Astrocyte (in vitro differentiated cells and primary cell): ENCODE data around the gene SDK1. TPM values are rescaled to one million over a fixed set of nuclear protein-coding genes. Genes with fewer than 3 reads are reported as not detected.

ENCODE experiments used
- DNase-seq: peaks from one replicate; pipeline ENCODE4 v3.0.0-alpha.2; 2010; ENCODE audit warnings: low read depth
- FAIRE-seq: peaks from 2 replicates; lab custom pipeline; 2011; peaks lifted over from hg19 to GRCh38; lab: Jason Lieb, UNC
- H2AFZ ChIP-seq: 2 replicates; pipeline ENCODE4 v1.6.0; 2012; ENCODE audit warnings: low read depth, low read length, inconsistent platforms
- H3K27ac ChIP-seq: 2 replicates; pipeline ENCODE4 v1.5.1; 2011; ENCODE audit warnings: low read depth, low read length, inconsistent platforms
- H3K27me3 ChIP-seq: 2 replicates; pipeline ENCODE4 v1.6.0; 2011; ENCODE audit warnings: low read length, inconsistent platforms; ENCODE audit not compliant: insufficient read depth
- H3K36me3 ChIP-seq: 2 replicates; pipeline ENCODE4 v1.5.1; 2011; ENCODE audit warnings: low read length, inconsistent platforms; ENCODE audit not compliant: insufficient read depth
- H3K4me1 ChIP-seq: 2 replicates; pipeline ENCODE4 v1.5.1; 2011; ENCODE audit warnings: low read length, inconsistent platforms; ENCODE audit not compliant: insufficient read depth
- H3K4me2 ChIP-seq: 2 replicates; pipeline ENCODE4 v1.6.0; 2012; ENCODE audit warnings: low read length, inconsistent platforms
- H3K4me3 ChIP-seq: 2 replicates; pipeline ENCODE4 v1.5.1; 2011; ENCODE audit warnings: low read depth, mild to moderate bottlenecking, low read length, inconsistent platforms; ENCODE audit not compliant: insufficient read depth
- H3K79me2 ChIP-seq: 2 replicates; pipeline ENCODE4 v1.6.0; 2012; ENCODE audit warnings: mild to moderate bottlenecking, low read length, inconsistent platforms; ENCODE audit not compliant: insufficient read depth
- H3K9ac ChIP-seq: 2 replicates; pipeline ENCODE4 v1.6.0; 2012; ENCODE audit warnings: mild to moderate bottlenecking, low read length, inconsistent platforms
- H3K9me3 ChIP-seq: 2 replicates; pipeline ENCODE4 v1.5.1; 2012; ENCODE audit warnings: low read depth, mild to moderate bottlenecking, low read length, inconsistent platforms; ENCODE audit not compliant: insufficient read depth
- H4K20me1 ChIP-seq: 2 replicates; pipeline ENCODE4 v1.6.0; 2012; ENCODE audit warnings: low read length, inconsistent platforms; ENCODE audit not compliant: insufficient read depth
- H3K27ac Mint-ChIP-seq: one replicate; pipeline ENCODE4 v1.8.0; 2021; ENCODE audit warnings: mild to moderate bottlenecking, mixed read lengths; ENCODE audit not compliant: unreplicated experiment
- H3K27me3 Mint-ChIP-seq: one replicate; pipeline ENCODE4 v1.8.0; 2021; ENCODE audit warnings: low read depth, mixed read lengths; ENCODE audit not compliant: unreplicated experiment
- H3K36me3 Mint-ChIP-seq: one replicate; pipeline ENCODE4 v1.8.0; 2021; ENCODE audit warnings: low read depth, mixed read lengths; ENCODE audit not compliant: unreplicated experiment
- H3K4me1 Mint-ChIP-seq: one replicate; pipeline ENCODE4 v1.8.0; 2021; ENCODE audit warnings: low read depth, mixed read lengths; ENCODE audit not compliant: unreplicated experiment
- H3K4me3 Mint-ChIP-seq: one replicate; pipeline ENCODE4 v1.8.0; 2021; ENCODE audit warnings: mild to moderate bottlenecking, moderate library complexity, mixed read lengths; ENCODE audit not compliant: unreplicated experiment
- H3K9me3 Mint-ChIP-seq: one replicate; pipeline ENCODE4 v1.8.0; 2021; ENCODE audit warnings: mild to moderate bottlenecking, mixed read lengths; ENCODE audit not compliant: unreplicated experiment
- EZH2 ChIP-seq: IDR thresholded peaks from 2 replicates; pipeline ENCODE4 v1.6.1; 2012; ENCODE audit warnings: mild to moderate bottlenecking, low read length, inconsistent platforms; ENCODE audit not compliant: insufficient read depth
- total RNA-seq: library from RNA; stranded (reverse); gene quantifications from 2 replicates; pipeline ENCODE4 v1.2.1, GENCODE V29; 2021
- TF ChIP-seq, protein P1 (sequence below): IDR thresholded peaks from 2 replicates; pipeline ENCODE4 v1.5.1; 2011; ENCODE audit warnings: low read depth, mild to moderate bottlenecking, inconsistent platforms, low read length, moderate library complexity; ENCODE audit not compliant: insufficient read depth

The SDK1 gene
- total RNA-seq, 1 donor from 2014 or later: 4.2 TPM

DNA sequence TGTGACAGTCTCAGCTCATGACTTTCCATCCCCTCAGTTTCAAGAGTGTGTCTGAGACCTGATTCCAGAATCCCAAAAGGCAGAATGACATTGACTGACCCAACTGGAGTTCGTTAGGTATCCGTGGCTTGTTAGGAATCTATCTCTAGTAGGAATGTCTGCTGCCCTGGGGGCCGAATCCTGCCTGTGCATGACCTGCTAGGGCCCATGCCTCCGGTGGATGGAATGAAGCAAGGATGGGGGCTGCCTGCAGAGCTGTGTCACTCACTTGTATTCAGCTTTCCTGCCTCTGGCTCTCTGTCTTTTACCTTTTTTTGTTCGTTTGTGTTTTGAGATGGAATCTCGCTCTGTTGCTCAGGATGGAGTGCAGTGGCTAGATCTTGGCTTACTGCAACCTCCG is 129.5 kb downstream of the SDK1 start:
- Histone ChIP-seq H3K36me3 (no peaks in the 10 kb centered on the region), H3K4me3 (no peak overlapping the region), H3K9me3 (no peaks in the 10 kb centered on the region), H3K4me2 (peak overlapping the region; percentile 44), H3K4me1 (peaks cover 7% of the 10 kb centered on the region), H3K79me2 (no peaks in the 10 kb centered on the region), H4K20me1 (no peaks in the 10 kb centered on the region), H3K27me3 (no peaks in the 10 kb centered on the region), H3K27ac (no peak overlapping the region), H2AFZ (no peak overlapping the region), H3K9ac (no peak overlapping the region)
- Mint-ChIP-seq H3K27me3 (no peaks in the 10 kb centered on the region), H3K4me1 (peaks cover 23% of the 10 kb centered on the region), H3K9me3 (no peaks in the 10 kb centered on the region), H3K36me3 (no peaks in the 10 kb centered on the region), H3K27ac (peak overlapping the region; percentile 21), H3K4me3 (no peak overlapping the region)
- FAIRE-seq: no peak
- no peak for TF ChIP-seq EZH2
- TF ChIP-seq, protein P1, sequence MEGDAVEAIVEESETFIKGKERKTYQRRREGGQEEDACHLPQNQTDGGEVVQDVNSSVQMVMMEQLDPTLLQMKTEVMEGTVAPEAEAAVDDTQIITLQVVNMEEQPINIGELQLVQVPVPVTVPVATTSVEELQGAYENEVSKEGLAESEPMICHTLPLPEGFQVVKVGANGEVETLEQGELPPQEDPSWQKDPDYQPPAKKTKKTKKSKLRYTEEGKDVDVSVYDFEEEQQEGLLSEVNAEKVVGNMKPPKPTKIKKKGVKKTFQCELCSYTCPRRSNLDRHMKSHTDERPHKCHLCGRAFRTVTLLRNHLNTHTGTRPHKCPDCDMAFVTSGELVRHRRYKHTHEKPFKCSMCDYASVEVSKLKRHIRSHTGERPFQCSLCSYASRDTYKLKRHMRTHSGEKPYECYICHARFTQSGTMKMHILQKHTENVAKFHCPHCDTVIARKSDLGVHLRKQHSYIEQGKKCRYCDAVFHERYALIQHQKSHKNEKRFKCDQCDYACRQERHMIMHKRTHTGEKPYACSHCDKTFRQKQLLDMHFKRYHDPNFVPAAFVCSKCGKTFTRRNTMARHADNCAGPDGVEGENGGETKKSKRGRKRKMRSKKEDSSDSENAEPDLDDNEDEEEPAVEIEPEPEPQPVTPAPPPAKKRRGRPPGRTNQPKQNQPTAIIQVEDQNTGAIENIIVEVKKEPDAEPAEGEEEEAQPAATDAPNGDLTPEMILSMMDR: no peak
- DNase-seq: no peak

DNA sequence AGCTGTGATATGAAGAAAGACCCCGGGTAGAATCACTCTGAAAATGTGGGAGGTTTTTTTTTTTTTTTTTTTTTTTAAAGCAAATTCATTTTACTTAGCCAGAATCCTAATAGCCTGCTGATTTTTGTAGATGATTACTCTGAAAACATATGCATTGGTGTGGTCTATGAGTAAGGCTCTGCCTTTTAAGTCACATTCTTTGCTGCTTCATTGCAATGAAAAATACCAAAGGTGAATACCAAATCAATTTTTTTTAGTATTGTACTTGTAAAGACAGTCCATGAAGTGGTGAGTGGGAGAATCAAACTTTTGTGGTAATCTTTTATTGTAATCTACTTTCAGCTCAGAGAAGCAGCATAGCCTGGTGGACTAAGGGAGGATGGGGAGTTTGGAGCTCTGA is 130.3 kb downstream of the SDK1 start:
- no peaks in the 10 kb centered on the region for H3K27me3 ChIP-seq
- H3K27ac ChIP-seq: no peak overlapping the region
- Mint-ChIP-seq H3K4me1 (peaks cover 28% of the 10 kb centered on the region), H3K27me3 (no peaks in the 10 kb centered on the region), H3K4me3 (no peak overlapping the region), H3K9me3 (no peaks in the 10 kb centered on the region), H3K36me3 (no peaks in the 10 kb centered on the region), H3K27ac (no peak overlapping the region)
- no peaks in the 10 kb centered on the region for H4K20me1 ChIP-seq
- H3K9ac ChIP-seq: no peak overlapping the region
- no peak overlapping the region for H3K4me3 ChIP-seq
- H3K79me2 ChIP-seq: no peaks in the 10 kb centered on the region
- no peak overlapping the region for H2AFZ ChIP-seq
- no peak for FAIRE-seq
- TF ChIP-seq EZH2: no peak
- TF ChIP-seq, protein P1: no peak
- H3K9me3 ChIP-seq: no peaks in the 10 kb centered on the region
- H3K36me3 ChIP-seq: no peaks in the 10 kb centered on the region
- H3K4me2 ChIP-seq: peak overlapping the region; percentile 44
- DNase-seq: peak; percentile 80
- peaks cover 8% of the 10 kb centered on the region for H3K4me1 ChIP-seq

DNA sequence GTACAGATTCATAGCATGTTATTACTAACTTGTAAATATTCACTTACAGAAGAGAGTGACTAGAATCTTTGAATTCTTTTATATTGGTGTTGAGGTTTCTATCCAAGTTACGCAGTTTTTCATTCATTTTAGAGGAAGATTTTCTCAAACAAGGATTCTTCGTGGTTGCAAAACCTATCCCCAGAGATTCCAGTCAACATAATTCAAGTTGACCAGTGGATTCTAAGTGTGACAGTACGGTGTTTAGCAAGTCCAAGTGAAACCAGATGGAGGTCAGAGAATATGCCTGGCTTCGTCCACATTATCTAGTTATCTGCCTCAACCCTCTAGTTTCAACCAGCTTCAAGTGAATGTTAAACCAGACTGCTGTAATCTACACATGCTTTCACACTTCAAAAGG is 131.9 kb downstream of the SDK1 start:
- H3K4me3 Mint-ChIP-seq: no peak overlapping the region
- H3K4me1 ChIP-seq: peaks cover 17% of the 10 kb centered on the region
- DNase-seq (peak; percentile 28), FAIRE-seq (no peak)
- H4K20me1 ChIP-seq: no peaks in the 10 kb centered on the region
- no peak overlapping the region for H2AFZ ChIP-seq
- no peaks in the 10 kb centered on the region for H3K27me3 ChIP-seq
- no peaks in the 10 kb centered on the region for H3K79me2 ChIP-seq
- H3K36me3 ChIP-seq: no peaks in the 10 kb centered on the region
- no peak overlapping the region for H3K4me3 ChIP-seq
- no peaks in the 10 kb centered on the region for H3K36me3 Mint-ChIP-seq
- peaks cover 37% of the 10 kb centered on the region for H3K4me1 Mint-ChIP-seq
- no peak overlapping the region for H3K27ac Mint-ChIP-seq
- no peak overlapping the region for H3K4me2 ChIP-seq
- no peaks in the 10 kb centered on the region for H3K9me3 Mint-ChIP-seq
- H3K27ac ChIP-seq: no peak overlapping the region
- no peaks in the 10 kb centered on the region for H3K27me3 Mint-ChIP-seq
- TF ChIP-seq, protein P1: no peak
- no peak for TF ChIP-seq EZH2
- no peak overlapping the region for H3K9ac ChIP-seq
- H3K9me3 ChIP-seq: no peaks in the 10 kb centered on the region
